Measurements from ENCODE around the gene GPC6. TPM values are rescaled to one million over a fixed set of nuclear protein-coding genes. Genes with fewer than 3 reads are reported as not detected.

The GPC6 gene
- total and polyA plus RNA-seq, 9 of the 15 experiments (the other 6 are each of a cell fraction or from before 2014, with no cell fraction given): under 0.01 to 0.20 (median 0.01) TPM; not detected in 4

- ChIA-PET POLR2A (interaction anchor here (0.7 to 1.8 kb wide), 3 partner anchors 12 to 659 kb away, joined by 3 to 7 read pairs (median 4); no protein-coding TSS in a partner anchor), CTCF (ENCODE audit: low intra/inter-chr PET ratio) (no interaction called here)
- 2% methylated on average over 1 of the region's 1 CpG for WGBS (ENCODE audit: insufficient coverage, low coverage, missing lambda C conversion rate)
- Histone ChIP-seq H4K20me1 (replicated peaks; ENCODE audit: control insufficient read depth, insufficient read depth, low read length) (no peaks in the 10 kb centered on the region), H3K9me1 (ENCODE audit: control insufficient read depth, insufficient read depth, low read length) (no peaks in the 10 kb centered on the region), H3K4me2 (ENCODE audit: insufficient read depth, low read length) (no peak overlapping the region), H2AFZ (ENCODE audit: low read depth, low read length) (no peak overlapping the region), H3K36me3 (ENCODE audit: control insufficient read depth, insufficient read depth, low read length) (no peaks in the 10 kb centered on the region), H3K9me3 (replicated peaks; ENCODE audit: control insufficient read depth, insufficient read depth, low read depth, low read length) (no peaks in the 10 kb centered on the region), H3K27me3 (ENCODE audit: control insufficient read depth in 2 of 2, insufficient read depth in 2 of 2, low read length in 2 of 2) (peaks cover 0 to 7% of the 10 kb centered on the region in 2 experiments; a peak in 1 of 5 replicates), H3K4me3 (no peak overlapping the region), H3K9ac (ENCODE audit: insufficient read depth in 1 of 2, low read depth in 2 of 2, low read length in 2 of 2) (no peak overlapping the region), H3K79me2 (ENCODE audit: control insufficient read depth, insufficient read depth, low read length) (no peaks in the 10 kb centered on the region), H3K27ac (ENCODE audit: extremely low read depth, low read depth, low read length) (no peak overlapping the region), H3K4me1 (replicated peaks in 1 of 2; ENCODE audit: control insufficient read depth in 2 of 2, insufficient read depth in 2 of 2, low read length in 2 of 2) (peaks cover 0 to 4% of the 10 kb centered on the region in 2 experiments; a peak in 2 of 5 replicates)
- TF ChIP-seq PATZ1 (CRISPR knock-in tag; IDR thresholded peaks at IDR 0.05; ENCODE audit: borderline replicate concordance): no peak
- TF ChIP-seq MYNN (IDR thresholded peaks at IDR 0.05): no peak
- TF ChIP-seq MYNN (CRISPR knock-in tag; IDR thresholded peaks at IDR 0.05): peak; percentile 66; the same call in 1 of the 2 replicates
- TF ChIP-seq ZNF77 (CRISPR knock-in tag; IDR thresholded peaks at IDR 0.05): no peak
- TF ChIP-seq L3MBTL2 (IDR thresholded peaks at IDR 0.05): no peak
- TF ChIP-seq ZNF639 (CRISPR knock-in tag; conservative IDR thresholded peaks at IDR 0.05 in 1 of 2, IDR thresholded peaks at IDR 0.05 in 1 of 2): 0 out of 4 replicates have a peak, but pooled peaks of 1 of the 2 experiments have one; percentile 77
- TF ChIP-seq FOXM1 (IDR thresholded peaks at IDR 0.05; ENCODE audit: low read depth): no peak
- TF ChIP-seq FOXM1 (CRISPR knock-in tag; IDR thresholded peaks at IDR 0.05; ENCODE audit: low read depth): no peak
- TF ChIP-seq, protein P1, sequence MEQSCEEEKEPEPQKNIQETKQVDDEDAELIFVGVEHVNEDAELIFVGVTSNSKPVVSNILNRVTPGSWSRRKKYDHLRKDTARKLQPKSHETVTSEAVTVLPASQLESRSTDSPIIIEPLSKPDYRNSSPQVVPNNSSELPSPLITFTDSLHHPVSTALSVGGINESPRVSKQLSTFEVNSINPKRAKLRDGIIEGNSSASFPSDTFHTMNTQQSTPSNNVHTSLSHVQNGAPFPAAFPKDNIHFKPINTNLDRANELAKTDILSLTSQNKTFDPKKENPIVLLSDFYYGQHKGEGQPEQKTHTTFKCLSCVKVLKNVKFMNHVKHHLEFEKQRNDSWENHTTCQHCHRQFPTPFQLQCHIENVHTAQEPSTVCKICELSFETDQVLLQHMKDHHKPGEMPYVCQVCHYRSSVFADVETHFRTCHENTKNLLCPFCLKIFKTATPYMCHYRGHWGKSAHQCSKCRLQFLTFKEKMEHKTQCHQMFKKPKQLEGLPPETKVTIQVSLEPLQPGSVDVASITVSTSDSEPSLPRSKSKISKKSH (CRISPR knock-in tag; IDR thresholded peaks at IDR 0.05): no peak
- TF ChIP-seq ZBTB9 (CRISPR knock-in tag; IDR thresholded peaks at IDR 0.05): no peak
- DNase-seq (ENCODE audit: extremely low read depth in 1 of 4, low spot score in 3 of 4): no peak
- BruUV-seq (replicated peaks): no TSS peak
- FAIRE-seq: no peak
- intact Hi-C loops (cut with micrococcal nuclease): no loop called here
- no peak for ATAC-seq
- in situ Hi-C loops (cut with MboI): no loop called here
Observed at GRCh38 chr13:93246069-93246468, 19.5 kb downstream of the GPC6 start.
